Measurements from ENCODE around the gene ZNF385A.

GRCh38 chr12:54412348-54412747, 27.8 kb upstream of the ZNF385A start:
- TF ChIP-seq CTCF (IDR thresholded peaks at IDR 0.05; ENCODE audit: low read length): no peak
- no peak for TF ChIP-seq EZH2 (IDR thresholded peaks at IDR 0.05; ENCODE audit: borderline replicate concordance, low read length)
